SJSA1 (cell line): Measurements from ENCODE around the gene TYK2. TPM values are rescaled to one million over a fixed set of nuclear protein-coding genes. Genes with fewer than 3 reads are reported as not detected.

ENCODE experiments used
- DNase-seq, 2 experiments: peaks; one replicate each; pipeline ENCODE4 v3.0.0-alpha.2; 2015 to 2020; ENCODE audit warnings: low spot score in 2 of 2, low read depth in 1 of 2
- H3K27ac ChIP-seq: fragments of 250-450 bp; sonication (Bioruptor Pico); 2 replicates; pipeline ENCODE4 v1.5.1; 2020; ENCODE audit warnings: mild to moderate bottlenecking, moderate library complexity
- H3K27me3 ChIP-seq: fragments of 250-450 bp; sonication (Bioruptor Pico); replicated peaks from 2 replicates; pipeline ENCODE4 v1.5.1; 2020; ENCODE audit warnings: mild to moderate bottlenecking, moderate library complexity
- H3K36me3 ChIP-seq: fragments of 250-450 bp; sonication (Bioruptor Pico); 2 replicates; pipeline ENCODE4 v1.5.1; 2020; ENCODE audit warnings: mild to moderate bottlenecking
- H3K4me1 ChIP-seq: fragments of 250-450 bp; sonication (Bioruptor Pico); replicated peaks from 2 replicates; pipeline ENCODE4 v1.6.1; 2021; ENCODE audit warnings: mild to moderate bottlenecking
- H3K4me3 ChIP-seq: fragments of 250-450 bp; sonication (Bioruptor Pico); 2 replicates; pipeline ENCODE4 v1.5.1; 2020; ENCODE audit warnings: mild to moderate bottlenecking
- H3K9me3 ChIP-seq: fragments of 250-450 bp; sonication (Bioruptor Pico); replicated peaks from 2 replicates; pipeline ENCODE4 v1.5.1; 2020; ENCODE audit warnings: mild to moderate bottlenecking
- total RNA-seq: library from RNA; depleted of rRNA; stranded (reverse); fragments of >200 nt; shearing (Covaris generic); gene quantifications from 2 replicates; pipeline ENCODE4 v1.2.3, GENCODE V29; 2014

The TYK2 gene
- total RNA-seq, 1 experiment from 2014 or later = 72.4 TPM

DNA sequence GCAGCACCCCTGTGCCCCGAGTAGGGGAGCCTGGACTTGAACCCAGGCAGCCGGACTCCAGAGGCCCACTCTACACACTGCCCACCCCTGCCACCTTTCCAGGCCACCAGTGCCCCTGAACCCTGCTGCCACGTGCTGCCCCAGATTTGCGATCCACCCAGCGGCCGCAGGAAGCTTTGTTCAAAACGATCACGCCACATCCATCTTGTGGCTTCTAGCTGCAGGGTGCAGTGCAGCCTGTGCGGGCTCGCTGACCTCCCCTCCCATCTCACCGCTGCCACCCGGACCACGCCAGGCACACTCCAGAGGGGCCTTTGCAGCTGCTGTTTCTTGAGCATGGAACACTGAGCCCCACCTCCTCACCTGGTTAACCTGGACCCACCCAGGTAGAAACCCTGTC, 50.8 kb downstream of the TYK2 start:
- Histone ChIP-seq H3K4me1 (peaks cover 16% of the 10 kb centered on the region), H3K27ac (no peak overlapping the region), H3K4me3 (no peak overlapping the region), H3K27me3 (no peaks in the 10 kb centered on the region), H3K9me3 (no peaks in the 10 kb centered on the region), H3K36me3 (peaks cover 80% of the 10 kb centered on the region)
- no peak for DNase-seq

DNA sequence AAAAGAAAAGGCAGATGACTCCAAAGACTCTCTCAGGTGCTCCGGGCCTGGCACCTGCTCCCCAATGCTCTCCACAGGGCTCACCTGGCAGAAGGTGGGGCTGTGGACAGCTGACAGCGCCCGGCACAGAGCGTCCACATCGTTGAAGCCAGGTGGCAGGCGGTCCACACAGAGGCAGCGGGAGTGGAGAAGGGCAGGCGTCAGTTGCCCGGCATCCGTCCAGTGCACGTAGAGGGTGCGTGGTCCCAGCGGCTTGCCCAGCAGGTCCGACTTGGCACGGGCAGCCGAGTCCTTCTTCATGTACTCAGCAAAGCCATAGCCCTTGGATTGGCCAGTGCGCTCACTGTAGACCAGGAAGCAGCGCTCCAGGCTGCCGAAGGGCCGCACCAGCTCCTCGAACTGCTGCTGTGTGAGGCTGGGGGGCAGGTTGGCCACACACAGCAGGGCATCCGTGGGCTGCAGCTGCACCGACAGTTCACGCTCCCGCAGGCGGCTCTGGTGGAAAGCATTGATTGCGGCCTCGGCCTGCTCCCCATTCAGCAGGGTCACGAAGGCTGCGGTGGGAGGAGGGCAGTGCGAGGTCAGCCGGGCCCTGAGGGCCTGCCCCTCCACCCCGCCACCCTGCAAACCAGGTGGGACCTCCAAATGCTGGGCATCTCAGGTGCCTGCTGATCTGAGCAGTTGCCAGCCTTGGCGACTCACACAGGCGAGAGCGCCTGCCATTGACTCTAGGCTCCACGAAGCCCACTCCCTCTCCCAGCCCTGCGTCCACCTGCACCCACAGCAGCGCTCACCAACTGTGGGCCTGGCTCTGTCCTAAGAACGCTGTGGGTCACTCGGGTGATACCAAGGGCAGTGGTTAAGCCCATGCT, 51.6 kb downstream of the TYK2 start:
- Histone ChIP-seq H3K4me1 (peaks cover 9% of the 10 kb centered on the region), H3K36me3 (peaks cover 88% of the 10 kb centered on the region), H3K9me3 (no peaks in the 10 kb centered on the region), H3K27me3 (no peaks in the 10 kb centered on the region), H3K27ac (no peak overlapping the region), H3K4me3 (no peak overlapping the region)
- DNase-seq = no peak

DNA sequence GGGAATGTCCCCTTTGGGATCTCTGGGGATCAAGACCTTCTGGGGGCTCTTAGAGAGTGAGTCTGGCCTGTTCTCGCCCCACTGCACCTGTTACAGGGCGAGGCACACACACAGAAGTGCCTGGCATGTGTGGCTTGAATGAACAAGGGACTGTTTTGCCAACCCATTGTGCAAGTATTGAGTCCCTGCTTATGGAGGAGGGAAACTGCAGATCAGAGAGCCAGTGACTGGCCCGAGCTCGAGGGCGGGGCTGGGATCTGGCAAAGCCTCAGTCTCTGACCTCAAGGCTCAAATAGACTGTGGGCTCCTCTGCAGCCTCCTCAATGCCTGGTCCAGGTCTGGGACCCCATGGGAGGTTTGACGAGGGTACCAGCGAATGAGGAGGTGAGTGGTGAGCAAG, 52.6 kb downstream of the TYK2 start:
- Histone ChIP-seq H3K36me3 (peaks cover 93% of the 10 kb centered on the region), H3K27me3 (no peaks in the 10 kb centered on the region)
- DNase-seq = no peak

DNA sequence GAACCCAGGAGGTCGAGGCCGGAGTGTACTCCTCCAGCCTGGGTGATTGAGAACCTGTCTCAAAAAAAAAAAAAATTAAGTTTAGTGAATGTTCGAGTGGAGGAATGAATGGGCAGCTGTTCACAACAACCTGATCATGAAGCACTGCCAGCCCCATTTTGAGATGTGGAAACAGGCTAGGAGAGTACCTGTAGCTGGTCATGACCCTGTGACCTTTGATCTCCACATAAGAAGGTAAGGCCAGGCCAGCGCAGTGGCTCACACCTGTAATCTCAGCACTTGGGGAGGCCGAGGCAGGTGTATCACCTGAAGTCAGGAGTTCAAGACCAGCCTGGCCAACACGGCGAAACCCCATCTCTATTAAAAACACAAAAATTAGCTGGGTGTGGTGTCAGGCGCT, 54.6 kb downstream of the TYK2 start:
- Histone ChIP-seq H3K9me3 (no peaks in the 10 kb centered on the region), H3K27me3 (no peaks in the 10 kb centered on the region), H3K27ac (no peak overlapping the region), H3K4me3 (no peak overlapping the region), H3K36me3 (peaks cover 99% of the 10 kb centered on the region), H3K4me1 (no peaks in the 10 kb centered on the region)
- DNase-seq = no peak

More for the DNA sequence above, 52.6 kb downstream of the TYK2 start:
- Histone ChIP-seq H3K4me3 (no peak overlapping the region), H3K9me3 (no peaks in the 10 kb centered on the region), H3K27ac (no peak overlapping the region), H3K4me1 (peaks cover 7% of the 10 kb centered on the region)

DNA sequence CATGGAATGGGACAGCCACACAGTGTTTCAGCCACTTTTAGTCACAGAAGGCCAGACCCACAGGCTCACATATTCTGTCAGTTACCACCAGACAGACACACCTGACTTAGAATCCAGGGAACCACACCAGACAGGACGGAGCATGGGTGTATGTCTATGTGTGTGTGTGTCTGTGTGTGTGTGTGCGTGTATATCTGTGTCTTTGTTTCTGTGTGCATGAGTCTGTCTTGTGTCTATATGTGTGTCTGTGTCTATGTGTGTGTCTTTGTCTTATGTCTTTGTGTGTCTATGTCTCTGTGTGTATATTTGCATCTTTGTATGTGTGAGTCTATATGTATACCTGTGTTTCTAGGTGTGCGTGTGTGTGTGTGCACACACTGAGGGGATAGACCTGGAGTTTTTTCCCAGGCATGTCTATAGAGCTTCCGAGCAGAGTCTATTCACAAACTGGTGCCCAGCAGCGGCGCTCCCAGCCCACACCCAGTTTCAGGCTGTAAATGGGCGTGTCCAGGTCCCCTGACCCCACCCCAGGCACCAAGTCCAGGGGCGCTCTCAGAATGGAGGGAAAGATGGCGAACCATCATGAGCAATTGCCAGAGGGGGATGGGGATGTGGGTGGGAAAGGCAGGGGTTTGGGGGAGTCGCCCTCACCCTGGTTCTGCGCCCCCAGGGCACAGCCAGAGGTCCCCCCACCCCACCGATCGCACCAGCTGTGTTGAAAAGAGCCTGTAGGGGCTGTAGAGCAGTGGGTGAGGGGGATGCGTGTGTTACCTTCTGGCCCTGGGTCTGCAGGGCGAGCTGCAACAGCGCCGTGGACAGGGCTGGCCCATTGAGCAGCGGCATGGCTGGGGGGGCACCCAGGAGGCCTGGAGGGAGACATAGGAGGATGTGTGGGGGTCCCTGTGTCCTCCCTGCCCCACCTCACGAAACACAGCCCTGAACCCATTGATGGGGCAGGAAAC, 58.2 kb downstream of the TYK2 start:
- Histone ChIP-seq H3K4me3 (no peak overlapping the region), H3K27ac (no peak overlapping the region), H3K9me3 (no peaks in the 10 kb centered on the region), H3K36me3 (peaks cover 89% of the 10 kb centered on the region), H3K4me1 (no peaks in the 10 kb centered on the region), H3K27me3 (no peaks in the 10 kb centered on the region)
- no peak for DNase-seq

DNA sequence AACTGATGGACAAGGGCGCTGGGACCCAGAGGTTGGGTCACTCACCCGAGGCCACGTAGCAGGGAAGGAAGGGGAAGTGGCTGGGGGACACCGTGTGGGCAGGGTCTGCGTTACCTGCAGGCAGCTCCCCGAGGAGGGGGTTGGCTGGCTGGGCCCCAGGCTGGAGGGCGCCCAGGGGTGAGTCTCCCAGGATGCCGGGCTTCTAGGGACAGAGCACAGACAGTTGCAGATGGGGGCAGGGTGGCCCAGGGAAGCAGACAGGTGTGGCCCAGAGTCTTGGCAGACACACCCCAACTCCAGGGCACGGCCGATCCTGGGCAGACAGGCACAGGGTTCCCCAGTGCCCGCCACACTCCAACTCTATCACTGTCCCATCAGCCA, 59.0 kb downstream of the TYK2 start:
- H3K4me1 ChIP-seq = no peaks in the 10 kb centered on the region
- no peak for DNase-seq
- H3K27me3 ChIP-seq = no peaks in the 10 kb centered on the region
- no peak overlapping the region for H3K4me3 ChIP-seq
- H3K9me3 ChIP-seq = no peaks in the 10 kb centered on the region
- no peak overlapping the region for H3K27ac ChIP-seq
- peaks cover 90% of the 10 kb centered on the region for H3K36me3 ChIP-seq

DNA sequence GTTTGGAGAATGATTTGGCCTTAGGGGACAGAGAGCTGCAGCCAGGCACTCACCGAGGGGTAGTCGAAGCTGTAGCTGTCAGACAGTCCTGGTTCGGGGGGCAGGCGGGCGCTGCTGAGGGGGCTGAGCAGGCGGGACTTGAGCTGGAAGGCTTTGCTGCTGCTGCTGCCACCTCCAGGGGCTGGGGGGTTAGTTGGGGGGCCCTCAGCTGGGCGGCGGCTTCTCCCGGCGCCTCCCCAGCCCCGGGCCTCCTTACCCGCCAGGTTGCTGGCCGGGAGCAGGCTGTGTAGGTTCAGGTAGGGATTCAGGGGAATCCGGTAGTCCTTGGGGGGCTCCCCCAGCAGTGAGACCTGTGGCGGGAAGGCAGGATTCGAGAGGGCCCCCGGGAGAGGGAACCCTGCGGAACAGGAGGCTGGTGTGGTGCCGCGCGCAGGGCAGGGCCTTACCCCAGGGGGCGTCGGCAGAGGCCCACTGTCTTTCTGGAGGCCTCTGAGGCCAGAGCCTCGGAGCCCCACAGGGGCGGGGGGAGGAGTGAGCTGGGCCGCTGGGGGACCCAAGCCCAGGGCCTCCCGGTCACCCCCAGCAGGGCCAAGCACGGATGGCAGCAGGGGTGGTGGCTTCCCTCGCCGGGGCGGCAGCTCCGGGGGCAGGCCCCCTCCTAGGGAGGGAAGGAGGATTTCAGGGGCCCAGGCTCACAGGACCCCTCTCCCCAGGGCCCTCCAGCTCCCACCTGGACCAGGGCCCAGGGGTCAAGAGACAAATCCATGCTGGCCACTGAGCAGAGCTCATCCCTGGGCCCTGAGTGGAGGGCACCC, 59.6 kb downstream of the TYK2 start:
- Histone ChIP-seq H3K27ac (no peak overlapping the region), H3K9me3 (no peaks in the 10 kb centered on the region), H3K36me3 (peaks cover 90% of the 10 kb centered on the region), H3K27me3 (no peaks in the 10 kb centered on the region), H3K4me3 (no peak overlapping the region), H3K4me1 (0 out of 2 replicates have a peak, but pooled peaks cover 3% of the 10 kb centered on the region)
- DNase-seq = no peak

DNA sequence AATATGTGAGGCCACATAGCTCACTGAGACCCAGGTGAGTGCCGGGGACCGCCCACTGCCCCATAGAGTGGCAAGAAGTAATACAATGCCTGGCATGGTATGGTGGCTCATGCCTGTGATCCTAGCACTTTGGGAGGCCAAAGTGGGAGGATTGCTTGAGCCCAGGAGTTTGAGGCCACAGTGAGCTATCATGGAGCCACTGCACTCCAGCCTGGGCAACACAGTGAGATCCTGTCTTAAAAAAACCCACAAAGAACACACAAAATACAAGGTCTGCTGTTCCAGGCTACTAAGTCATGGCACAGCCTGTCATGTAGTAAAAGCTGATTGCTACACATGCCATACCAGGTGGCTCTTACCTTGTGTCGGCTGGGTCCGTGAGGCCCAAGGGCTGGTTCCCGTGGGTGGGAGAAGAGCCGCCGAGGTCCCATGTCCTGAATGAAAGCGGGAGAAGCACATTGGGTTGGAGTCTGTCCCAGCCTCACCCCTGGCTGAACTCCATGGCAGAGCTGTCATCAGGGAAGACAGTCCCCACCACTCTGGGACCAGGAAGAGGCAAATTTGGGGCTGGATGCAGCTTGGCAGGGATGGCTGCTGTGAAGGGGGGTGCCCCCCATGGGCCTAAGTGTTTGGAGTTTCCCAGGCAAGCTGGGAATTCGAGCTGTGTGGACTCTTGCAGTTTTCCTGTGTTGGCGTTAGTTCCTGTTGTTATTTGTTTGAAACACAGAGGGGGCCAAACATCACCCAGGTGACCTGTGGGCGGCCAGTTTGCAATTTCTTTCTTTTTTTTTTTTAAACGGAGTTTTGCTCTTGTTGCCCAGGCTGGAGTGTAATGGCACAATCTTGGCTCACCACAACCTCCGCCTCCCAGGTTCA, 61.3 kb downstream of the TYK2 start:
- H3K4me1 ChIP-seq = peaks cover 7% of the 10 kb centered on the region; the same call in 1 of the 2 replicates
- H3K27ac ChIP-seq = no peak overlapping the region
- H3K4me3 ChIP-seq = no peak overlapping the region
- H3K27me3 ChIP-seq = no peaks in the 10 kb centered on the region
- H3K36me3 ChIP-seq = peaks cover 81% of the 10 kb centered on the region
- DNase-seq = no peak
- H3K9me3 ChIP-seq = no peaks in the 10 kb centered on the region

DNA sequence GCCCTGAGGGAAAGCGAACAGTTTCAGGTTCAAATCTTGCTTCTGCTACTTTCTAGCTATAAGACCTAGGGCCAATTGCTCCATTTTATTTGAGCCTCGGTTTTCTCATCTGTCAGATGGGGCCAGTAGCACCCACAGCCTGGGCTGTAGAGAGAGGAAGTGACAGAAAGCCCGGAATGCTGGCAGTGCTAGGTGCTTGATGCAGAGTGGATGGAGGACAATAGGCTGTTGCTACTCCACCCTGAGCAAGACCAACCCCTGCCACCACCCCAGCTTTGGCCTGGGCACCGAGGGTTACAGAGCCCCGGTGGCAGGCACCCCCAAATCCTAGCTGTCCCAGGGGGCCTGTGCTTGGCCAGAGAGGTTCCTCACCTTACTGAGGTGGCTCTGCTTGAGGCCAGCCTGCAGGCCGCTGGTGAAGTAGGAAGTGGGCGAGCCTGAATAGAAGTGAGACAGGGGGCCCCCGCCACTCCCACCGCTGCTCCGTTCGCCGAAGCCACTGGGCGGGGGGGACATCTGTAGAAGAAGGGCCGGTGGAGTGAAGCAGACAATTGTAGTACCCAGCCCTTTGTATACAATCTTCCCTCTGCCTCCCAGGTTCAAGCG, 62.4 kb downstream of the TYK2 start:
- no peak for DNase-seq
- Histone ChIP-seq H3K27ac (no peak overlapping the region), H3K36me3 (peaks cover 75% of the 10 kb centered on the region), H3K4me3 (no peak overlapping the region), H3K9me3 (no peaks in the 10 kb centered on the region), H3K4me1 (peaks cover 7% of the 10 kb centered on the region; the same call in 1 of the 2 replicates), H3K27me3 (no peaks in the 10 kb centered on the region)

DNA sequence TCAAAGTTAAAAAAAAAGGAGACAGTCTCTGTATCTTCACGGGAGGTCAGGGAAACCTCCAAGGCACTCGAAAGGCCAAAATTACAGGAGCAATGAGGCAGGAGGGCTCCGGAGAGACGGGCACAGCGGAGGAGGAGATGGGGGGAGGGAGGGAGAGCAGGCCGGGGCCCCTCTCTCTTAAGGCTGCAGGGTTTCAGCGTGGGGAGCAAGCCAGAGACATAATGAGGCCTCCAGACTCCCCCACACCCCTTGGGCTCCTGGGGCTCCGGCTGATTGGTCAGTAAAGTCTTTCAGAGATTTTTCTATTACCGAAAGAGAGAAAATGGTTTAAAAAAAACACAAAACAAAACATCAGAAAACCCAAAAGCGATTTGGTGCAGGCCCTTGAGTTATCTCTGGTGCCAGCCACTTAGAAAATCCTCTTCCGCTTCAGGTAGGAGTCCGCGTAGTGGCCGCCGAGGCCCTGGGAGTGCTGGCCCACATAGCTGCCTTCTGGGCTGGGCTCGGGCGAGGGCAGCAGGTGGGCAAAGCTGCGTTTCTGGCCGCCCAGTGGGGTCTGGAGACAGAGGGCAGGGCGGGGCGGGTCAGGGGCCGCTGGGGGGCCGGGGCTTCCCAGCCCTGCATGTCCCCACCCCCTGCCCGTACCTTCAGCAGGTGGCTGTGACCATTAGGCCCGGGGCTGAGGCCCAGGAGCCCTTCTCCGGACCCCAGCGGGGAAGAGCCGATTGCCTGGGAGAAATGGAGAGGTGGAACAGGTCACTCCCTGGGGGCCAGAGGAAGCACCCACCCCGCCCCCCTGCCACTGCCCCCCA, 63.1 kb downstream of the TYK2 start:
- no peak overlapping the region for H3K4me3 ChIP-seq
- DNase-seq = no peak
- H3K27me3 ChIP-seq = no peaks in the 10 kb centered on the region
- peaks cover 7% of the 10 kb centered on the region; the same call in 1 of the 2 replicates for H3K4me1 ChIP-seq
- peaks cover 71% of the 10 kb centered on the region for H3K36me3 ChIP-seq
- H3K27ac ChIP-seq = no peak overlapping the region
- no peaks in the 10 kb centered on the region for H3K9me3 ChIP-seq

DNA sequence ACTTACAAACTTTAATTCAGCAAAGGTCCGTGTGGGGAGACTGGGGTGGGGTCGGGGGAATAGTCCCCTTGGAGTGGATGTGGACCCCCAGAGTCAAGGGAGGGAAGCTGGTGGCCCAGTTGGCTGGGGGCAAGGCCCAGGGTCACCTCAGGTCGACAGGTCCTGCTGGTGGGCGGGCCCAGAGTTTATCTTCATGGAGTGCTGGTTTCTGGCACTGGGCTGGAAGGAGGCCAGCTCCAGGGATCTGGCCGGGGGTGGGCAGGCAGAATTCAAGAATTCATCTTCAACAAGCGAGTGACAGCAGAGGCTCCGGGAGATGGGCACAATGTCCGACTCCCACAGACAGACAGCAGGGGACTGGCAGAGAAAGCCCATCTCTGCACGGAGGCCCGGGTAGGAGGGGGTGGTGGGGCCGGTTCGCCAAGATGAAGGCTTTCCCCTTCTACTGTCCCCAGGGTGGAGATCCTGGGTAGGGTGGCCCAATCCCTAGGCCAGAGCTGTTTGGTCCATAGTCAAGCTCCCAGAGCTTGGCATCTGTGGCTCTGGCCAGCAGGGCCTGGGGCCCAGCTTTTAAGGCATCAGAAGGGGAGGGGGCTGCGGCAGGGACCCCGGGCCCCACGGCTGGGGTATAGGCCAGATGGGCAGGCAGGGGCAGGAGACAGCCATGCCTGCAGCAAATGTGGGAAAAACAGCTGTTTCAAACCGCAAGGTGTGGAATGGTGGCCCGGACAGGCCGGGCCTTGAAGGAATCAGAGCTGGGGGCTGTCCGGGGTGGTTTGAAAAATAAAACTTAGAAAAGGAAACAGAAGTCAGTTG, 63.9 kb downstream of the TYK2 start:
- Histone ChIP-seq H3K4me1 (peaks cover 7% of the 10 kb centered on the region; the same call in 1 of the 2 replicates), H3K27me3 (no peaks in the 10 kb centered on the region), H3K4me3 (peak overlapping the region; percentile 65), H3K9me3 (no peaks in the 10 kb centered on the region), H3K27ac (no peak overlapping the region), H3K36me3 (peaks cover 63% of the 10 kb centered on the region)
- DNase-seq = no peak
